WTC11 (cell line): ENCODE data around the gene HSFX3. TPM values are rescaled to one million over a fixed set of nuclear protein-coding genes. Genes with fewer than 3 reads are reported as not detected.
"Not testable (repeated sequence)": the region's sequence is repeated elsewhere in the genome, so short reads cannot be mapped to it uniquely, and the experiment has no call there.

Experiments
- ATAC-seq: fragments of 200-7000 bp; cut with Tn5 transposase; 2 replicates; pipeline ENCODE4 v1.10.0; 2021; ENCODE audit warnings: mild to moderate bottlenecking, moderate library complexity
- CTCF ChIA-PET: fragments of 300-600 bp; sonication (Branson Sonifier 250); formaldehyde crosslinking; loops from one replicate; lab custom pipeline; 2021; ENCODE audit warnings: antibody characterized with exemption; lab: Charles Lee
- POLR2A ChIA-PET: fragments of 350-600 bp; sonication (Branson Sonifier 250); formaldehyde crosslinking; loops from one replicate; lab custom pipeline; 2021; ENCODE audit warnings: antibody characterized with exemption; lab: Charles Lee
- DNase-seq: peaks from one replicate; pipeline ENCODE4 v3.0.0; 2021; ENCODE audit warnings: low spot score
- H3K27ac Mint-ChIP-seq: 2 replicates; pipeline ENCODE4 v1.8.0; 2021; ENCODE audit warnings: mixed read lengths
- H3K27me3 Mint-ChIP-seq: 2 replicates; pipeline ENCODE4 v1.8.0; 2021; ENCODE audit warnings: low read depth, mild to moderate bottlenecking, moderate library complexity, mixed read lengths
- H3K36me3 Mint-ChIP-seq: 2 replicates; pipeline ENCODE4 v1.8.0; 2021; ENCODE audit warnings: mixed read lengths
- H3K4me1 Mint-ChIP-seq: 2 replicates; pipeline ENCODE4 v1.8.0; 2022; ENCODE audit warnings: mixed read lengths
- H3K4me3 Mint-ChIP-seq: 2 replicates; pipeline ENCODE4 v1.8.0; 2021; ENCODE audit warnings: mild to moderate bottlenecking, moderate library complexity, mixed read lengths
- H3K9me3 Mint-ChIP-seq: 2 replicates; pipeline ENCODE4 v1.8.0; 2021; ENCODE audit warnings: mixed read lengths
- EMX1 ChIP-seq: fragments of 250-450 bp; sonication (Bioruptor Pico); IDR thresholded peaks from 2 replicates; pipeline ENCODE4 v1.8.0; 2021; ENCODE audit warnings: mild to moderate bottlenecking
- FOXK1 ChIP-seq: sonication (generic); formaldehyde crosslinking; IDR thresholded peaks from 2 replicates; pipeline ENCODE4 v1.8.0; 2022; ENCODE audit warnings: mild to moderate bottlenecking, moderate library complexity, missing genetic modification reagents
- FOXP1 ChIP-seq: sonication (generic); formaldehyde crosslinking; IDR thresholded peaks from 2 replicates; pipeline ENCODE4 v1.8.0; 2022; ENCODE audit warnings: missing genetic modification reagents, mild to moderate bottlenecking, moderate library complexity, borderline replicate concordance
- KAT7 ChIP-seq: sonication (generic); formaldehyde crosslinking; IDR thresholded peaks from 2 replicates; pipeline ENCODE4 v1.8.1; 2023; ENCODE audit warnings: missing genetic modification reagents, mild to moderate bottlenecking, borderline replicate concordance
- NFATC4 ChIP-seq: fragments of 250-450 bp; sonication (Bioruptor Pico); IDR thresholded peaks from 2 replicates; pipeline ENCODE4 v1.9.0; 2021; ENCODE audit warnings: mild to moderate bottlenecking
- ZNF121 ChIP-seq: sonication (generic); formaldehyde crosslinking; IDR thresholded peaks from 2 replicates; pipeline ENCODE4 v1.8.0; 2023; ENCODE audit warnings: missing genetic modification reagents
- ZNF423 ChIP-seq: fragments of 250-450 bp; sonication (Bioruptor Pico); IDR thresholded peaks from 2 replicates; pipeline ENCODE4 v2.1.2; 2022; ENCODE audit warnings: mild to moderate bottlenecking, moderate library complexity
- ZNF671 ChIP-seq: fragments of 250-450 bp; sonication (Bioruptor Pico); IDR thresholded peaks from 2 replicates; pipeline ENCODE4 v1.8.0; 2021; ENCODE audit warnings: mild to moderate bottlenecking
- total RNA-seq: library from RNA; stranded (reverse); gene quantifications from 3 replicates; pipeline ENCODE4 v1.2.3, GENCODE V29; 2021
- TF ChIP-seq, protein P1 (sequence below): fragments of 200-600 bp; IDR thresholded peaks from 2 replicates; pipeline ENCODE4 v1.8.0; 2022; ENCODE audit warnings: antibody characterized with exemption

The HSFX3 gene
- total RNA-seq, 1 experiment from 2014 or later, result not detected

DNA sequence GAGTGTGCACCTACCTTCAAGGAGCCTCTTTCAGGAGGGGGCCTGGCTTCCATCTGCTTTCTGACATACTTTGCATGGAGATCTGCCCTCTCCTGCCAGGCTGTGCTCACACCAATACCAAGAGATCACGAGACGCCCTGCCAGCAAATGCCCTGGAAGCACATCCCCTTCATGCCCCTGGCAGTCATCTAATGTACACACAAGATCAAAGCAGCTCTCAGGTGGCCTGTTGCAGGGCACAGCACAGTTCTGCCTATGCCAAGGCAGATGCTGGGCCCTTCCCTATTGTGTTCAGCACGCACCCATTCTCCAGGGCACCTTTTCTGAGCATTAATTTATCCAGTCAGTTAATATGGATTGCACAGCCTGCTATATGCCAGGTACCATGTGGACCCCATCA lies 16.9 kb downstream of the HSFX3 start:
- H3K27ac Mint-ChIP-seq, DNase-seq, H3K4me3 Mint-ChIP-seq, H3K36me3 Mint-ChIP-seq, ATAC-seq, H3K9me3 Mint-ChIP-seq, H3K27me3 Mint-ChIP-seq, H3K4me1 Mint-ChIP-seq, CTCF ChIA-PET, POLR2A ChIA-PET: not testable (repeated sequence)

DNA sequence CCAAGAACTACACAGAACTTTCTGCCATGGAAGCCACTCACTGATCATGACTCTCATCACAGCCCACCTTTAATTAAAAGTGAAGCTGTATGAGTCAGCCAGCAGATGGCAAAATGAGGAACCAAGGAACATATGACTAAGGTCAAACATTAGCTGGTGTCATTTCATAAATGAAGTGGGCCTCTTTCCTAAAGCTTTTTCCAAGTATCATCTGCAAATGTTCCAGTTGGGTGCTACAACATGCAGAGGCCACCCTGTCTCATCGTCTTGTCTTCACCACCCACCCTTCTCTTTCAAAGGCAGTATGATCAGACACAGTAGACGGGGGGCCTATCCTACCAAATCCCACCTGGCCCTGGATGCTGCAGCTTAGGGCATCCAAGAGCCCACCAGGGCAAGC lies 18.1 kb downstream of the HSFX3 start:
- Mint-ChIP-seq H3K4me3 (no peak overlapping the region), H3K9me3 (no peaks in the 10 kb centered on the region), H3K27me3 (no peaks in the 10 kb centered on the region), H3K4me1 (peaks cover 6% of the 10 kb centered on the region; the same call in 1 of the 2 replicates), H3K36me3 (no peaks in the 10 kb centered on the region), H3K27ac (no peak overlapping the region)
- POLR2A ChIA-PET, result no interaction called here
- CTCF ChIA-PET, result interaction anchor here (1.1 kb wide), 1 partner anchor 19 kb away, joined by 5 read pairs; no protein-coding TSS in a partner anchor
- DNase-seq, result no peak
- TF ChIP-seq NFATC4 (CRISPR knock-in tag), result no peak
- ATAC-seq, result no peak

DNA sequence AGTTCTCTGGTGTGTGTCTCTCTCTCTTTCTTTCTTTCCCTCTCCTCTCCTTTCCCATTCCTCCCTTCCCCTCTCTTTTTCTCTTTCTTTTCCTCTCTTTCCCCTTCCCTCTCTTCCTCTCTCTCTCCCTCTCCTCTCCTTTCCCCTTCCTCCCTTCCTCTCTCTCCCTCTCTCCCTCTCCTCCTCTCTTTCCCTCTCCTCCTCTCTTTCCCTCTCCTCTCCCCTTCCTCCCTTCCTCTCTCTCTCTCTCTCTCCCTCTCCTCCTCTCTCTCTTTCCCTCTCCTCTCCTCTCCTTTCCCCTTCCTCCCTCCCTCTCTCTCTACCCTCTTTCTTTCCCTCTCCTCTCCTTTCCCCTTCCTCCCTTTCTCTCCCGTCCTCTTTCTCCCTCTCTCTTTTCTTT lies 21.3 kb downstream of the HSFX3 start:
- POLR2A ChIA-PET, result no interaction called here
- H3K36me3 Mint-ChIP-seq, result no peaks in the 10 kb centered on the region
- H3K9me3 Mint-ChIP-seq, result no peaks in the 10 kb centered on the region
- H3K4me3 Mint-ChIP-seq, result no peak overlapping the region
- CTCF ChIA-PET, result interaction anchor here (1.0 to 2.5 kb wide), 4 partner anchors 8 to 16 kb away, joined by 3 to 16 read pairs (median 8); partner anchors contain the start of gene EOLA1
- no peak for ATAC-seq
- 0 out of 2 replicates have a peak, but pooled peaks cover 3% of the 10 kb centered on the region for H3K4me1 Mint-ChIP-seq
- no peak for DNase-seq
- TF ChIP-seq EMX1 (CRISPR knock-in tag) (no peak), KAT7 (CRISPR knock-in tag) (no peak), FOXP1 (CRISPR knock-in tag) (no peak), FOXK1 (CRISPR knock-in tag) (no peak)
- no peaks in the 10 kb centered on the region for H3K27me3 Mint-ChIP-seq
- H3K27ac Mint-ChIP-seq, result no peak overlapping the region

DNA sequence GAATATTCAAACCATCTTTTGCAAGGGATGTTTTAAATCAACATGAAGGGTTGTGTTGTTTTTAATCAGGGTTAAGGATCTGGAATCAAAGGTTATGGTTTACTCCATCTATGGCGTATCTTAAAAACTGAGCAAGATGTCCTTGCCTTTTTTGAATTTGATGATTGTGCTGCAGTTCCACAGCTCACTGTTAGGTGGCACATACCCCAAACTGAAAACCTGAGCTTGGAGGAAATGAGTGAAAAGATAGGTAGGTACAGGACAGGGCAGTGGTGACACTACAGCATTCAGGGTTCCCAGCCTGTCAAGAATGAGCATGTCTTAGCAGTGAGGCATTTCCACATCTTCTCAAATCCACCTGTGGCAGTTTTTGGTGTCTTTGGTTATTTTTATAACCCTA lies 22.0 kb downstream of the HSFX3 start:
- TF ChIP-seq ZNF423 (CRISPR knock-in tag), result no peak
- TF ChIP-seq ZNF671, result no peak
- TF ChIP-seq ZNF121, result peak; percentile 78
- TF ChIP-seq, protein P1, sequence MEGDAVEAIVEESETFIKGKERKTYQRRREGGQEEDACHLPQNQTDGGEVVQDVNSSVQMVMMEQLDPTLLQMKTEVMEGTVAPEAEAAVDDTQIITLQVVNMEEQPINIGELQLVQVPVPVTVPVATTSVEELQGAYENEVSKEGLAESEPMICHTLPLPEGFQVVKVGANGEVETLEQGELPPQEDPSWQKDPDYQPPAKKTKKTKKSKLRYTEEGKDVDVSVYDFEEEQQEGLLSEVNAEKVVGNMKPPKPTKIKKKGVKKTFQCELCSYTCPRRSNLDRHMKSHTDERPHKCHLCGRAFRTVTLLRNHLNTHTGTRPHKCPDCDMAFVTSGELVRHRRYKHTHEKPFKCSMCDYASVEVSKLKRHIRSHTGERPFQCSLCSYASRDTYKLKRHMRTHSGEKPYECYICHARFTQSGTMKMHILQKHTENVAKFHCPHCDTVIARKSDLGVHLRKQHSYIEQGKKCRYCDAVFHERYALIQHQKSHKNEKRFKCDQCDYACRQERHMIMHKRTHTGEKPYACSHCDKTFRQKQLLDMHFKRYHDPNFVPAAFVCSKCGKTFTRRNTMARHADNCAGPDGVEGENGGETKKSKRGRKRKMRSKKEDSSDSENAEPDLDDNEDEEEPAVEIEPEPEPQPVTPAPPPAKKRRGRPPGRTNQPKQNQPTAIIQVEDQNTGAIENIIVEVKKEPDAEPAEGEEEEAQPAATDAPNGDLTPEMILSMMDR, result peak; percentile 18; the same call in 1 of the 2 replicates
- Mint-ChIP-seq H3K27ac (no peak overlapping the region), H3K4me1 (peaks cover 6% of the 10 kb centered on the region; the same call in 1 of the 2 replicates), H3K4me3 (no peak overlapping the region), H3K36me3 (no peaks in the 10 kb centered on the region), H3K27me3 (no peaks in the 10 kb centered on the region; the same call in 1 of the 2 replicates), H3K9me3 (no peaks in the 10 kb centered on the region)
- peak; percentile 49; the same call in 1 of the 2 replicates for ATAC-seq
- POLR2A ChIA-PET, result no interaction called here
- CTCF ChIA-PET, result interaction anchor here (0.6 to 2.5 kb wide), 5 partner anchors 8 to 41 kb away, joined by 3 to 16 read pairs (median 4); partner anchors contain the start of gene EOLA1
- DNase-seq, result no peak

DNA sequence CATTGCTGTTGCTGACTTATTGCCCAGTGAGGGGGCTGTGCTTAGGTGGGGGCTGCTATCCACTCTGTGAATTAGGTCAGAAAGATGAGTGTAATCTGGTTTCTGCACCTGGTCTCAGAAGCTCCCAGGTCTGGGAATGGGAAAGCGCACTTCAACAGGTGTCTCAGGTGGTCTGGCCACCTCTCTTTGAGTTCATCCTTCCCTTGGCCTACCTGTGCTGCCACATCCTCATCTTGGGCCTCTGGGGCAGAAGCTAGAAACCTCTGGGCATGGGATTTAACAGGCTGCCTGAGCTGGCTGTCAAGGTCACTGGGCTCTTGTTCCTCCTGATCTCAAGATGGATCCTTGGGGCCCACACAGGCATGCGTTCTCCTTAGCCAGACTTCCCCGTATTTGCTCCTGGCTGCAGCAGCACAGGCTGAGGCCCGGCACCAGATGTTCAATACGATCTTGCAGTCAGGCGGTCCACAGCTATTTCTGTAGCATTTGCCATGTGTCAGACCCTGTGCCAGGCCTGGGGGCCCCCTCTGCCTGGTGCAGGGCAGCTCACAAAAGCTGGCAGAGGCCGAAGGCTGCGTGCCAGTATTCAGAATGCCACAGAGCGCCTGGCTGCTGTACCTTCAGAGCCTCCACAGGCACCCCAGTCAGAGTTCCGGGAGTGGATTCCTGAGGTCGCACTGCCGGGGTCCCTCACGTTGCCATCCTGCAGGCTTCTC lies 23.2 kb downstream of the HSFX3 start:
- H3K36me3 Mint-ChIP-seq, DNase-seq, ATAC-seq, H3K27me3 Mint-ChIP-seq, H3K9me3 Mint-ChIP-seq, H3K4me1 Mint-ChIP-seq, H3K4me3 Mint-ChIP-seq, POLR2A ChIA-PET, CTCF ChIA-PET, H3K27ac Mint-ChIP-seq: not testable (repeated sequence)

DNA sequence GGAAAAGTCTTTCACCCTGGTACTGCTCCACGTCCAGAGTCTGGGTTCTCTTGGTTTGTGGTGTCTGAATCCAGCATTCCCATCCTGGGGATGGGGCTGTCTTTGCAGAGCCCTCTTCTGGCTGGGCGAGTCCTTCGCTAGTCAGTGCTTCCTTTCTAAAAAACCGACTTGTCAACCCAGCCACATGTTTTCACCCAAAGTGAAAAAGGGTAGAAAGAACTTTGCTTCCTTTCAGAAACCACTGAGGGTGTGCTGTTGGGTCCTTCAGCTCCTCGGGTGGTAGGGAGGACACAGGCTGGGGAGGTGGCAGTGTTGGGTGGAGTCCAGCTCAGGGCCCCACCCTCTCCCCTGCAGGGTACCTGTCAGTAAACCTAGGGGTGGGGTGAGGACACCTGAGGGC lies 23.8 kb downstream of the HSFX3 start:
- DNase-seq, POLR2A ChIA-PET, CTCF ChIA-PET, H3K27me3 Mint-ChIP-seq, H3K27ac Mint-ChIP-seq, H3K4me1 Mint-ChIP-seq, H3K4me3 Mint-ChIP-seq, H3K36me3 Mint-ChIP-seq, H3K9me3 Mint-ChIP-seq: not testable (repeated sequence)
- ATAC-seq, result peak; percentile 26

DNA sequence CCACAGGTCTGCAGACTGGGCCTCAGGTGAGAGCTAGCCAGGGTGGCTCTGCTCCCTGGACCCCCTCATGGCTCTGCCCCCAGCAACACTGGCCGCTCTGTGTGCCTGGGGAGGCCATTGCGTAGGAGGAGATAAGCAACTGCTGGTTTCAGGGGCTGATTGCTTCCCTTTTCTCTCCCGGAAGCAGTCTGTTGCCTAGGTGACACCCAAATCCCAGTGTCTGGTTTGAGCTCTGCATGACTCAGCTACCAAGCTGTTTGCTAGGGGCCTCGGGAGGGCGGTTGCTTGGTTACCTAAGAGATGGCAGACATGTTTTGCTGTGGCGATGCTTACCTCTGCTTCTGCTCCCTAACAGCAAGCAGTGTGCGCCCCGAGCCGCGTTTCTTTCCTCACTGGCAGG lies 24.3 kb downstream of the HSFX3 start:
- H3K36me3 Mint-ChIP-seq, H3K9me3 Mint-ChIP-seq, POLR2A ChIA-PET, H3K4me1 Mint-ChIP-seq, H3K4me3 Mint-ChIP-seq, H3K27me3 Mint-ChIP-seq, H3K27ac Mint-ChIP-seq, CTCF ChIA-PET: not testable (repeated sequence)
- DNase-seq (peak; percentile 11), ATAC-seq (peak; percentile 67)
